MM.1S (cell line): ENCODE results near the gene EEF1AKMT1.

Source experiments
- DNase-seq: peaks from one replicate; pipeline ENCODE4 v3.0.0-alpha.2; 2015
- H2AFZ ChIP-seq: fragments of 300-600 bp; sonication (generic); 2 replicates; pipeline ENCODE4 v1.6.0; 2016; ENCODE audit warnings: antibody characterized with exemption, low read length
- H3F3A ChIP-seq: fragments of 300-600 bp; sonication (generic); 2 replicates; pipeline ENCODE4 v1.6.1; 2016; ENCODE audit warnings: mild to moderate bottlenecking, antibody characterized with exemption, low read length, moderate library complexity, mixed read lengths; ENCODE audit not compliant: insufficient read depth
- H3K27ac ChIP-seq: fragments of 300-600 bp; sonication (generic); 2 replicates; pipeline ENCODE4 v1.5.1; 2016; ENCODE audit warnings: mild to moderate bottlenecking, low read length
- H3K27me3 ChIP-seq: fragments of 300-600 bp; sonication (generic); replicated peaks from 2 replicates; pipeline ENCODE4 v1.6.0; 2016; ENCODE audit warnings: low read length; ENCODE audit not compliant: insufficient read depth
- H3K36me3 ChIP-seq: fragments of 300-600 bp; sonication (generic); replicated peaks from 2 replicates; pipeline ENCODE4 v1.6.1; 2016; ENCODE audit warnings: mild to moderate bottlenecking, low read length, mixed read lengths; ENCODE audit not compliant: insufficient read depth
- H3K4me1 ChIP-seq: fragments of 300-600 bp; sonication (generic); 2 replicates; pipeline ENCODE4 v1.6.1; 2016; ENCODE audit warnings: low read length, mixed read lengths
- H3K4me2 ChIP-seq: fragments of 300-600 bp; sonication (generic); 2 replicates; pipeline ENCODE4 v1.6.0; 2016; ENCODE audit warnings: low read depth, low read length
- H3K4me3 ChIP-seq: fragments of 300-600 bp; sonication (generic); 2 replicates; pipeline ENCODE4 v1.5.1; 2016; ENCODE audit warnings: low read length, mixed read lengths
- H3K79me2 ChIP-seq: fragments of 300-600 bp; sonication (generic); 2 replicates; pipeline ENCODE4 v1.6.1; 2016; ENCODE audit warnings: mixed run types, low read length, mixed read lengths
- H3K9ac ChIP-seq: fragments of 300-600 bp; sonication (generic); 2 replicates; pipeline ENCODE4 v1.6.1; 2016; ENCODE audit warnings: low read length, mixed read lengths
- H3K9me2 ChIP-seq: fragments of 300-600 bp; sonication (generic); replicated peaks from 2 replicates; pipeline ENCODE4 v1.6.1; 2016; ENCODE audit warnings: mild to moderate bottlenecking, low read length, mixed read lengths; ENCODE audit not compliant: insufficient read depth
- H3K9me3 ChIP-seq: fragments of 300-600 bp; sonication (generic); replicated peaks from 2 replicates; pipeline ENCODE4 v1.6.1; 2016; ENCODE audit warnings: mild to moderate bottlenecking, low read length, mixed read lengths; ENCODE audit not compliant: insufficient read depth
- H4K20me1 ChIP-seq: fragments of 300-600 bp; sonication (generic); 2 replicates; pipeline ENCODE4 v1.6.1; 2016; ENCODE audit warnings: mild to moderate bottlenecking, low read length, moderate library complexity, mixed read lengths; ENCODE audit not compliant: insufficient read depth
- EZH2 ChIP-seq: fragments of 300-600 bp; sonication (generic); optimal IDR thresholded peaks from 2 replicates; pipeline ENCODE3; 2017; ENCODE audit warnings: low read depth, mild to moderate bottlenecking, antibody characterized with exemption, low read length, mixed read lengths
- EZH2phosphoT487 ChIP-seq: fragments of 300-600 bp; sonication (generic); IDR thresholded peaks from 2 replicates; pipeline ENCODE4 v1.6.1; 2018; ENCODE audit warnings: antibody characterized with exemption, low read length
- TF ChIP-seq, protein P1 (sequence below): fragments of 300-600 bp; sonication (generic); IDR thresholded peaks from 2 replicates; pipeline ENCODE4 v1.5.1; 2016; ENCODE audit warnings: antibody characterized with exemption, low read length, mixed read lengths

EEF1AKMT1 gene

DNA sequence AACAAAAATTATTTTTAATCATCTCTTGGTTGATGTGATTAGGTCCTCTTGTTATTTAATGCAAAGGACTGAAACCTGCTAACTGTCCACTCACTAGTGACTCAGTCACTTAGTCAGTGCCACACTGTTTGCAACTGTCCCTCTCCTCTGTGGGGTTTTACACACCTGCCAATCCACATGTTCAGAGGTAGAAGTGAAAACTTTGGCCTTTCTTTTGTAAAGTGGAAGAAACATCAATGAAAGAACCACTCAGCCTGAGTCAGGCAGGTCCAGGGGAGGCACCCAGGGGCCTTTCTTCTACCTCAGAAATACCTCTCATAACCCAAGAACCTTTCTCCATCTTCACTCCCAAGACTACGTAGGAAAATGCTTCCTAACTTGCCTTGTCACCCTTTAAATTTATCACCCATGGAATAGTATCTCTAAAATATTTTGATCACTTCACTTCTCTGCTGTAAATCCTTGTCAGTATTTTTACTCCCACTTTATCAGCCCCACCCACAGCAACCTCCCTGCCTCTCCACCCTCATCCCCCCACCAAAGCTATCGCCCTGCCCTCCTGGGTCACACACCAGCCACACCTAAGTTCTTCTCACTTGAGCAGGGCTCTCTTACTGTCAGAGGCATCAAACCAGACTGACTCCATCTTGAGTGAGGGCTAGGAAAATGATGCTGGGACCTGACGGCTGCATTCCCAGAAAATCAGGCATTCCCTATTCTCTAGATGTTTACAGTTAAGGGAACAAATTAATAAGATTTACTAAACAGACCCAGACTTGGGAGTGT lies 29.6 kb upstream of the EEF1AKMT1 start:
- Histone ChIP-seq H3K9me3 (no peaks in the 10 kb centered on the region), H3K36me3 (no peaks in the 10 kb centered on the region)

DNA sequence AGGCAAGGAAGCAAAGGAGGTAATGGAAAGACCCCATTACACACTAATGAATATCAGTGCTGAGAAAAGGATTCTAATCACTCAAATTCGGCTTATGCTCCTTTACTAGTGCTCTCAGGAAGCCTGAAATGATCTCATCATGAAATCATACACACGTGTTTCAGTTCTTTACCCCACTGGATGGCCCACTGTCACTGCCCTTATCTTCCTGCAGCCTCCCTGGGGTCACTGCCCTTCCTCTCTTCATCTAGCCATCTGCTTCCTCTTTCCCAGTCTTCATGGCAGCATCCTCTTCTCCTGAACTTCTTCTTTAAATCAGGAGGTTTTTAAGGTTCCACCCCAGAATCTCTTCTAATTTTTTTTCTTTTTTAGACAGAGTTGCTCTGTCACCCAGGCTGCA lies 27.9 kb upstream of the EEF1AKMT1 start:
- no peak overlapping the region for H2AFZ ChIP-seq
- no peaks in the 10 kb centered on the region for H3K9me2 ChIP-seq
- no peak for DNase-seq
- H3K4me1 ChIP-seq = no peaks in the 10 kb centered on the region
- no peaks in the 10 kb centered on the region for H3F3A ChIP-seq
- TF ChIP-seq, protein P1, sequence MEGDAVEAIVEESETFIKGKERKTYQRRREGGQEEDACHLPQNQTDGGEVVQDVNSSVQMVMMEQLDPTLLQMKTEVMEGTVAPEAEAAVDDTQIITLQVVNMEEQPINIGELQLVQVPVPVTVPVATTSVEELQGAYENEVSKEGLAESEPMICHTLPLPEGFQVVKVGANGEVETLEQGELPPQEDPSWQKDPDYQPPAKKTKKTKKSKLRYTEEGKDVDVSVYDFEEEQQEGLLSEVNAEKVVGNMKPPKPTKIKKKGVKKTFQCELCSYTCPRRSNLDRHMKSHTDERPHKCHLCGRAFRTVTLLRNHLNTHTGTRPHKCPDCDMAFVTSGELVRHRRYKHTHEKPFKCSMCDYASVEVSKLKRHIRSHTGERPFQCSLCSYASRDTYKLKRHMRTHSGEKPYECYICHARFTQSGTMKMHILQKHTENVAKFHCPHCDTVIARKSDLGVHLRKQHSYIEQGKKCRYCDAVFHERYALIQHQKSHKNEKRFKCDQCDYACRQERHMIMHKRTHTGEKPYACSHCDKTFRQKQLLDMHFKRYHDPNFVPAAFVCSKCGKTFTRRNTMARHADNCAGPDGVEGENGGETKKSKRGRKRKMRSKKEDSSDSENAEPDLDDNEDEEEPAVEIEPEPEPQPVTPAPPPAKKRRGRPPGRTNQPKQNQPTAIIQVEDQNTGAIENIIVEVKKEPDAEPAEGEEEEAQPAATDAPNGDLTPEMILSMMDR = no peak
- TF ChIP-seq EZH2phosphoT487 (no peak), EZH2 (no peak)
- no peaks in the 10 kb centered on the region for H3K36me3 ChIP-seq
- H3K27me3 ChIP-seq = no peaks in the 10 kb centered on the region
- H3K4me3 ChIP-seq = no peak overlapping the region
- no peak overlapping the region for H3K27ac ChIP-seq
- H3K9me3 ChIP-seq = no peaks in the 10 kb centered on the region
- H3K79me2 ChIP-seq = no peaks in the 10 kb centered on the region
- H4K20me1 ChIP-seq = no peaks in the 10 kb centered on the region
- H3K4me2 ChIP-seq = no peak overlapping the region
- no peak overlapping the region for H3K9ac ChIP-seq

More for the DNA sequence above, 29.6 kb upstream of the EEF1AKMT1 start:
- DNase-seq = no peak
- Histone ChIP-seq H3F3A (no peaks in the 10 kb centered on the region), H3K9ac (no peak overlapping the region), H3K79me2 (no peaks in the 10 kb centered on the region), H3K4me1 (no peaks in the 10 kb centered on the region), H3K27ac (no peak overlapping the region), H3K27me3 (no peaks in the 10 kb centered on the region), H3K4me3 (no peak overlapping the region), H4K20me1 (no peaks in the 10 kb centered on the region), H2AFZ (no peak overlapping the region), H3K4me2 (no peak overlapping the region), H3K9me2 (no peaks in the 10 kb centered on the region)
- TF ChIP-seq EZH2phosphoT487 (no peak), EZH2 (no peak)
- TF ChIP-seq, protein P1 = no peak

DNA sequence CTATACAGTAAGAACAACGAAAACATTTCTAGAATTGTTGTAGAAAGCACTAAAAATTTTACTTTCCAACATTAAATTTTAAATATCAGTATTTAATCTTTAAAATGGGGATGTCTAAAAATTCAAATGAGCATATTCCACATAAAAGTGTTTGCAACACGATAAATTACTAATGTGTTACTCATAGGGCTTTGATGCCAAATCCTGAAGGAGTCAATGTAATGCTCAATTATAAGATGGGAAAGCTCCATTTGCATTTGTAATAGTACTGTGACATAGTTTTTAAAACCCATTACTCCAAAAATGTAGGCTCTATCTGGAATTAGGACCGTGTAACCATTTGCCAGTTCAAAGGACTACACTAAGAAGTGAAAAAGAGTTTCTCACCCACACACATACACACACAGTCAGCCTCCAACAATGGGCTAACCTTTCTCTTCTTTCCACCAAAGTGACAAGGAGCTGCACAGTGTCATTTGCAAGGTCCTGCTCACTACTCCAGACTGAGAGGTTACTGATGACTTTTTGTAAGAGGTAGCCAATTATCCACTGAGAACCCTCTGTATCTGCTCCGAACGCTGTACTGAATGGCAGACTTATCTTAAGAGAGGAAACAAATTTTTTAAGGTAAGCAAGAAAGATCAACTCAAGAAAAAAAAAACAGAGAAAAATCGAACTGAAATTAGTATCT lies 26.1 kb upstream of the EEF1AKMT1 start:
- TF ChIP-seq EZH2 = no peak
- TF ChIP-seq, protein P1 = no peak
- no peak for TF ChIP-seq EZH2phosphoT487
- no peak overlapping the region for H3K4me3 ChIP-seq
- H3K79me2 ChIP-seq = no peaks in the 10 kb centered on the region
- no peak overlapping the region for H3K9ac ChIP-seq
- H3F3A ChIP-seq = no peaks in the 10 kb centered on the region
- no peak overlapping the region for H2AFZ ChIP-seq
- no peaks in the 10 kb centered on the region for H3K36me3 ChIP-seq
- H3K27ac ChIP-seq = no peak overlapping the region
- no peaks in the 10 kb centered on the region for H3K4me1 ChIP-seq
- H3K9me2 ChIP-seq = no peaks in the 10 kb centered on the region
- no peak for DNase-seq
- H3K27me3 ChIP-seq = no peaks in the 10 kb centered on the region
- H3K9me3 ChIP-seq = no peaks in the 10 kb centered on the region
- no peak overlapping the region for H3K4me2 ChIP-seq
- no peaks in the 10 kb centered on the region for H4K20me1 ChIP-seq
